Measurements from ENCODE around the gene FBLN1. TPM values are rescaled to one million over a fixed set of nuclear protein-coding genes. Genes with fewer than 3 reads are reported as not detected.

Gene FBLN1
- total and polyA plus RNA-seq, 2 donors (not counting 3 experiments of a cell fraction or from before 2014, with no cell fraction given), result 1.2 to 4.0 TPM

DNA sequence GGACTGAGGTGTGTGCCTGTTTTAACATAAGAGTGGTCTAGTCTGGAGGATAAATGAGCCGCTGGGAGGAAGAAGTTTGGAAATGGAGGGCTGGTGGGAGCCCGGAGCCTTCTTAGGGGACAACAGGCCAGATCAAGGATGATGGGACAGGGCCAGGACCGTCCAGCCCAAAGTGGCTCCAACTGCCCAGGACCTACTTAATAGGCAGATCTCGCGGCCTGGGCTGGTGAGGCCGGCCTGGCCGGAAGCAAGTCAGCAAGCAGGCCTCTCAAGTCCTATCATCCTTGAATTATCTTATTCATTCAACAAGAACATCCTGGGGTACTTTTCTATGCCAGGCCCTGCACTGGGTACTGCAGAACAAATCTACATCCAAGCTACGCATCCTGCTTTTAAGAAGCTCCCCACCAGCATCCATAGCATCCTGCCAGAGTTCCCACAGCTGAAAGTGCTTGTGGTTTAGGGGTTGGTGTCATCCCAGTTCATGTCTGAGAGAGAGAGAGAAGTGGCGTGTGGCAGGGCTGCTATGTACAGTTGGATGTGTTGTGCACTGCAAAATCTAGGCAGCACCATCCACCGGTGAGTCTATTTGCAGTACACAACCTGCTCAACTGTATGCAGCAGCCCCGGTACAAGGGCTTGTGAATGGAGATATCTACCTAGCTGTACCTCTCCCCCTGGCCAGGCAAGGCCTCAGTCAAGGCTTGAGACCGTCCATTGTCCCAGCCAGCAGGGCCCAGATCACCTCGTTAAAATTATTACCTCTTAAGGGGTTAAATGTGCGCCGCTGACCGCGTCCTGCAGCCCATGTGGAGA, 82.1 kb downstream of the FBLN1 start:
- Histone ChIP-seq H3K4me1 (ENCODE audit: control insufficient read depth, extremely low read depth, insufficient read depth, low read length) (no peaks in the 10 kb centered on the region), H3K27me3 (ENCODE audit: control insufficient read depth in 2 of 2, insufficient read depth in 2 of 2, low read length in 2 of 2) (no peaks in the 10 kb centered on the region), H3K9me3 (replicated peaks; ENCODE audit: control insufficient read depth, insufficient read depth, low read length) (no peaks in the 10 kb centered on the region), H3K79me2 (ENCODE audit: control insufficient read depth, insufficient read depth, low read length) (no peaks in the 10 kb centered on the region), H3K36me3 (ENCODE audit: control insufficient read depth in 2 of 2, extremely low read depth in 1 of 2, insufficient read depth in 2 of 2, low read length in 2 of 2) (no peaks in the 10 kb centered on the region), H4K20me1 (replicated peaks; ENCODE audit: control insufficient read depth, extremely low read depth, insufficient read depth, low read length) (no peaks in the 10 kb centered on the region), H3K27ac (ENCODE audit: insufficient read depth, low read depth, low read length) (no peak overlapping the region), H2AFZ (ENCODE audit: low read depth, low read length) (no peak overlapping the region), H3K4me3 (replicated peaks in 1 of 3; ENCODE audit: insufficient read depth in 1 of 3, low read depth in 1 of 3, low read length in 3 of 3) (no peak overlapping the region), H3K9me1 (replicated peaks; ENCODE audit: control insufficient read depth, extremely low read depth, insufficient read depth, low read length) (no peaks in the 10 kb centered on the region), H3K9ac (replicated peaks; ENCODE audit: extremely low read depth, insufficient read depth, low read length) (no peak overlapping the region), H3K4me2 (ENCODE audit: insufficient read depth, low read length) (no peak overlapping the region)
- dilution Hi-C loops (cut with MboI; ENCODE audit: extremely low pct_ligation_motif_present, low sequenced_read_pairs) (no loop called here), intact Hi-C loops (cut with micrococcal nuclease) (no loop called here)
- DNase-seq (ENCODE audit: low read depth, low spot score), result no peak
- FAIRE-seq, result no peak
- TF ChIP-seq, protein P1, sequence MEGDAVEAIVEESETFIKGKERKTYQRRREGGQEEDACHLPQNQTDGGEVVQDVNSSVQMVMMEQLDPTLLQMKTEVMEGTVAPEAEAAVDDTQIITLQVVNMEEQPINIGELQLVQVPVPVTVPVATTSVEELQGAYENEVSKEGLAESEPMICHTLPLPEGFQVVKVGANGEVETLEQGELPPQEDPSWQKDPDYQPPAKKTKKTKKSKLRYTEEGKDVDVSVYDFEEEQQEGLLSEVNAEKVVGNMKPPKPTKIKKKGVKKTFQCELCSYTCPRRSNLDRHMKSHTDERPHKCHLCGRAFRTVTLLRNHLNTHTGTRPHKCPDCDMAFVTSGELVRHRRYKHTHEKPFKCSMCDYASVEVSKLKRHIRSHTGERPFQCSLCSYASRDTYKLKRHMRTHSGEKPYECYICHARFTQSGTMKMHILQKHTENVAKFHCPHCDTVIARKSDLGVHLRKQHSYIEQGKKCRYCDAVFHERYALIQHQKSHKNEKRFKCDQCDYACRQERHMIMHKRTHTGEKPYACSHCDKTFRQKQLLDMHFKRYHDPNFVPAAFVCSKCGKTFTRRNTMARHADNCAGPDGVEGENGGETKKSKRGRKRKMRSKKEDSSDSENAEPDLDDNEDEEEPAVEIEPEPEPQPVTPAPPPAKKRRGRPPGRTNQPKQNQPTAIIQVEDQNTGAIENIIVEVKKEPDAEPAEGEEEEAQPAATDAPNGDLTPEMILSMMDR (IDR thresholded peaks at IDR 0.05; ENCODE audit: extremely low read depth in 1 of 2, insufficient read depth in 1 of 2, low read depth in 1 of 2, low read length in 2 of 2), result no peak
- TF ChIP-seq POLR2AphosphoS5 (IDR thresholded peaks at IDR 0.05; ENCODE audit: insufficient read depth, low read depth, low read length) (no peak), EZH2 (IDR thresholded peaks at IDR 0.05; ENCODE audit: borderline replicate concordance, low read depth, low read length, severe bottlenecking) (no peak)
- TF ChIP-seq, protein P2, sequence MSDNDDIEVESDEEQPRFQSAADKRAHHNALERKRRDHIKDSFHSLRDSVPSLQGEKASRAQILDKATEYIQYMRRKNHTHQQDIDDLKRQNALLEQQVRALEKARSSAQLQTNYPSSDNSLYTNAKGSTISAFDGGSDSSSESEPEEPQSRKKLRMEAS (IDR thresholded peaks at IDR 0.05; ENCODE audit: insufficient read depth, insufficient read length), result no peak
- CTCF ChIA-PET, result interaction anchor here (0.6 kb wide), 1 partner anchor 10 kb away, joined by 4 read pairs; no protein-coding TSS in a partner anchor
- POLR2A ChIA-PET, result no interaction called here
- BruUV-seq (replicated peaks), result no TSS peak

All from endothelial cell of umbilical vein (primary cell).